HG03469 (cell line): ENCODE results near the gene IFT27.

Experiments
- ATAC-seq: cut with Tn5 transposase; IDR thresholded peaks from one replicate; pipeline ENCODE4 v1.9.1; 2021; ENCODE audit warnings: mild to moderate bottlenecking, moderate library complexity, moderate number of reproducible peaks; ENCODE audit not compliant: unreplicated experiment

The IFT27 gene

GRCh38 chr22:36729321-36729720 lies 46.6 kb downstream of the IFT27 start:
- ATAC-seq, result no peak

GRCh38 chr22:36728505-36728904 lies 47.4 kb downstream of the IFT27 start:
- no peak for ATAC-seq

GRCh38 chr22:36727927-36728488 lies 47.9 kb downstream of the IFT27 start:
- ATAC-seq, result no peak

- no peak for ATAC-seq
Measured at GRCh38 chr22:36727110-36727509, 48.8 kb downstream of the IFT27 start.

- ATAC-seq, result no peak
Measured at GRCh38 chr22:36726007-36726380, 49.9 kb downstream of the IFT27 start.

- ATAC-seq, result no peak
Measured at GRCh38 chr22:36725366-36726006, 50.4 kb downstream of the IFT27 start.

GRCh38 chr22:36724836-36725235 lies 51.1 kb downstream of the IFT27 start:
- no peak for ATAC-seq

GRCh38 chr22:36722055-36722454 lies 53.9 kb downstream of the IFT27 start:
- no peak for ATAC-seq

- ATAC-seq, result no peak
Measured at GRCh38 chr22:36715647-36716046, 60.3 kb downstream of the IFT27 start.

- ATAC-seq, result no peak
Measured at GRCh38 chr22:36714110-36714509, 61.8 kb downstream of the IFT27 start.

- ATAC-seq, result no peak
Measured at GRCh38 chr22:36713436-36713835, 62.5 kb downstream of the IFT27 start.
